ENCODE results near the gene DVL1. TPM values are rescaled to one million over a fixed set of nuclear protein-coding genes. Genes with fewer than 3 reads are reported as not detected.

DVL1 gene
- total RNA-seq, 1 experiment from 2014 or later: 91.4 TPM

DNA sequence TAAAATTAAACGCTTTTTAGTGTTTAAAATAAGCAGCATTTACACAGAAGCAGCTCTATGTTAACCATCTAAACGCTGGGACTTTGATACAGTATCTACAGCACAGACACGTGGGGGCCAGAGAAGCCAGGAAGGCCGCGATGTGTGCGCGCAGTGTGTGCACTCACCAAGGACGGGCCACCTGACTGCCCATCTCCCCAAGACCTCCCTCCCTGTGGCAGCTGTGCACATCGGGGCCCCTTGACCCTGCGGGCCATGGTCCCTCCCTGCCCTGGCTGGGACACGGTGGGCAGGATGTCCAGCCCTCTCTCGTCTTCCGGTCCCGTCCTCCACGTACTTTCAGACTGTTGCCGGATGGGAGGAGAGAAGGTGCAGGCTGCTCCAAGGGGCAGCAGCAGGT, 13.9 kb downstream of the DVL1 start (continued):
- TF ChIP-seq, protein P1, sequence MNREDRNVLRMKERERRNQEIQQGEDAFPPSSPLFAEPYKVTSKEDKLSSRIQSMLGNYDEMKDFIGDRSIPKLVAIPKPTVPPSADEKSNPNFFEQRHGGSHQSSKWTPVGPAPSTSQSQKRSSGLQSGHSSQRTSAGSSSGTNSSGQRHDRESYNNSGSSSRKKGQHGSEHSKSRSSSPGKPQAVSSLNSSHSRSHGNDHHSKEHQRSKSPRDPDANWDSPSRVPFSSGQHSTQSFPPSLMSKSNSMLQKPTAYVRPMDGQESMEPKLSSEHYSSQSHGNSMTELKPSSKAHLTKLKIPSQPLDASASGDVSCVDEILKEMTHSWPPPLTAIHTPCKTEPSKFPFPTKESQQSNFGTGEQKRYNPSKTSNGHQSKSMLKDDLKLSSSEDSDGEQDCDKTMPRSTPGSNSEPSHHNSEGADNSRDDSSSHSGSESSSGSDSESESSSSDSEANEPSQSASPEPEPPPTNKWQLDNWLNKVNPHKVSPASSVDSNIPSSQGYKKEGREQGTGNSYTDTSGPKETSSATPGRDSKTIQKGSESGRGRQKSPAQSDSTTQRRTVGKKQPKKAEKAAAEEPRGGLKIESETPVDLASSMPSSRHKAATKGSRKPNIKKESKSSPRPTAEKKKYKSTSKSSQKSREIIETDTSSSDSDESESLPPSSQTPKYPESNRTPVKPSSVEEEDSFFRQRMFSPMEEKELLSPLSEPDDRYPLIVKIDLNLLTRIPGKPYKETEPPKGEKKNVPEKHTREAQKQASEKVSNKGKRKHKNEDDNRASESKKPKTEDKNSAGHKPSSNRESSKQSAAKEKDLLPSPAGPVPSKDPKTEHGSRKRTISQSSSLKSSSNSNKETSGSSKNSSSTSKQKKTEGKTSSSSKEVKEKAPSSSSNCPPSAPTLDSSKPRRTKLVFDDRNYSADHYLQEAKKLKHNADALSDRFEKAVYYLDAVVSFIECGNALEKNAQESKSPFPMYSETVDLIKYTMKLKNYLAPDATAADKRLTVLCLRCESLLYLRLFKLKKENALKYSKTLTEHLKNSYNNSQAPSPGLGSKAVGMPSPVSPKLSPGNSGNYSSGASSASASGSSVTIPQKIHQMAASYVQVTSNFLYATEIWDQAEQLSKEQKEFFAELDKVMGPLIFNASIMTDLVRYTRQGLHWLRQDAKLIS (CRISPR knock-in tag; IDR thresholded peaks at IDR 0.05; ENCODE audit: borderline replicate concordance): no peak
- TF ChIP-seq, protein P2, sequence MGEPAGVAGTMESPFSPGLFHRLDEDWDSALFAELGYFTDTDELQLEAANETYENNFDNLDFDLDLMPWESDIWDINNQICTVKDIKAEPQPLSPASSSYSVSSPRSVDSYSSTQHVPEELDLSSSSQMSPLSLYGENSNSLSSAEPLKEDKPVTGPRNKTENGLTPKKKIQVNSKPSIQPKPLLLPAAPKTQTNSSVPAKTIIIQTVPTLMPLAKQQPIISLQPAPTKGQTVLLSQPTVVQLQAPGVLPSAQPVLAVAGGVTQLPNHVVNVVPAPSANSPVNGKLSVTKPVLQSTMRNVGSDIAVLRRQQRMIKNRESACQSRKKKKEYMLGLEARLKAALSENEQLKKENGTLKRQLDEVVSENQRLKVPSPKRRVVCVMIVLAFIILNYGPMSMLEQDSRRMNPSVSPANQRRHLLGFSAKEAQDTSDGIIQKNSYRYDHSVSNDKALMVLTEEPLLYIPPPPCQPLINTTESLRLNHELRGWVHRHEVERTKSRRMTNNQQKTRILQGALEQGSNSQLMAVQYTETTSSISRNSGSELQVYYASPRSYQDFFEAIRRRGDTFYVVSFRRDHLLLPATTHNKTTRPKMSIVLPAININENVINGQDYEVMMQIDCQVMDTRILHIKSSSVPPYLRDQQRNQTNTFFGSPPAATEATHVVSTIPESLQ (CRISPR knock-in tag; IDR thresholded peaks at IDR 0.05): no peak
- TF ChIP-seq NFE2L1 (CRISPR knock-in tag; IDR thresholded peaks at IDR 0.05) (no peak), PRRX2 (CRISPR knock-in tag; IDR thresholded peaks at IDR 0.05) (no peak), ZBTB21 (CRISPR knock-in tag; IDR thresholded peaks at IDR 0.05; ENCODE audit: borderline replicate concordance) (no peak), ZNF423 (CRISPR knock-in tag; IDR thresholded peaks at IDR 0.05) (no peak), ZNF121 (CRISPR knock-in tag; IDR thresholded peaks at IDR 0.05) (no peak), NR1H2 (CRISPR knock-in tag; IDR thresholded peaks at IDR 0.05) (no peak), ETV6 (CRISPR knock-in tag; IDR thresholded peaks at IDR 0.05) (no peak), ZNF671 (CRISPR knock-in tag; IDR thresholded peaks at IDR 0.05) (no peak), NR2C2 (CRISPR knock-in tag; IDR thresholded peaks at IDR 0.05) (no peak), HMGA2 (CRISPR knock-in tag; IDR thresholded peaks at IDR 0.05) (no peak)

DNA sequence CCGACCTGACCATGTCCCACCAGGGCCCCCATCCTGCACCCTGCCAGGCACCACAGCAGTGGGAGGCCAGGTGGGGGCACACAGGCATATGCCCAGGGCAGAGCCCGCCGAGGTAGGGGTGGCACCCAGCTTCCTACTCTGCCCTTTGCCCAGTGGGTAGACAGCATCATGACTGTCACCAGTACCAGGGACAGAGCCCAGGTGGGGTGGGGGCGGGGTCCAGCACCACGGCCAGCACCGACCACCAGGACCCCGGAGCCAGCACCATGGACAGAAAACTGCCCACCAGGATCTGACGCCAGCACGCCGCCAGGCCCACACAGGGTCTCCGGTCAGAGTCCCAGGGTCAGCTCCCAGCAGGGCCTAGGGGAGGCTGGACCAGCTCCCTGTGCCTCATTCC, 14.4 kb downstream of the DVL1 start:
- DNase-seq (ENCODE audit: low spot score): peak; percentile 83
- no peak overlapping the region for H3K27ac Mint-ChIP-seq
- H3K27me3 Mint-ChIP-seq (ENCODE audit: low read depth): no peaks in the 10 kb centered on the region
- POLR2A ChIA-PET: no interaction called here
- CTCF ChIA-PET: interaction anchor here (1.3 kb wide), 1 partner anchor 43 kb away, joined by 6 read pairs; no protein-coding TSS in a partner anchor
- peak; percentile 44 for ATAC-seq
- H3K4me3 Mint-ChIP-seq: no peak overlapping the region
- H3K9me3 Mint-ChIP-seq: peaks cover 2% of the 10 kb centered on the region
- peaks cover 3% of the 10 kb centered on the region for H3K36me3 Mint-ChIP-seq
- H3K4me1 Mint-ChIP-seq: no peaks in the 10 kb centered on the region
- TF ChIP-seq TEAD4 (CRISPR knock-in tag; IDR thresholded peaks at IDR 0.05) (peak; percentile 100), ZNF416 (CRISPR knock-in tag; IDR thresholded peaks at IDR 0.05) (no peak), FOXK1 (CRISPR knock-in tag; IDR thresholded peaks at IDR 0.05) (peak; percentile 99), NR3C1 (CRISPR knock-in tag; conservative IDR thresholded peaks at IDR 0.05; ENCODE audit: low read depth) (peak; percentile 100), SOX15 (CRISPR knock-in tag; IDR thresholded peaks at IDR 0.05) (no peak), NFE2L1 (CRISPR knock-in tag; IDR thresholded peaks at IDR 0.05) (peak; percentile 99), CBFB (CRISPR knock-in tag; IDR thresholded peaks at IDR 0.05; ENCODE audit: low read depth) (peak; percentile 100), CREM (CRISPR knock-in tag; IDR thresholded peaks at IDR 0.05) (peak; percentile 98), NFATC4 (CRISPR knock-in tag; IDR thresholded peaks at IDR 0.05) (peak; percentile 45; the same call in 1 of the 2 replicates), KAT7 (CRISPR knock-in tag; IDR thresholded peaks at IDR 0.05; ENCODE audit: borderline replicate concordance) (peak; percentile 100)
- TF ChIP-seq, protein P3, sequence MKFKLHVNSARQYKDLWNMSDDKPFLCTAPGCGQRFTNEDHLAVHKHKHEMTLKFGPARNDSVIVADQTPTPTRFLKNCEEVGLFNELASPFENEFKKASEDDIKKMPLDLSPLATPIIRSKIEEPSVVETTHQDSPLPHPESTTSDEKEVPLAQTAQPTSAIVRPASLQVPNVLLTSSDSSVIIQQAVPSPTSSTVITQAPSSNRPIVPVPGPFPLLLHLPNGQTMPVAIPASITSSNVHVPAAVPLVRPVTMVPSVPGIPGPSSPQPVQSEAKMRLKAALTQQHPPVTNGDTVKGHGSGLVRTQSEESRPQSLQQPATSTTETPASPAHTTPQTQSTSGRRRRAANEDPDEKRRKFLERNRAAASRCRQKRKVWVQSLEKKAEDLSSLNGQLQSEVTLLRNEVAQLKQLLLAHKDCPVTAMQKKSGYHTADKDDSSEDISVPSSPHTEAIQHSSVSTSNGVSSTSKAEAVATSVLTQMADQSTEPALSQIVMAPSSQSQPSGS (CRISPR knock-in tag; IDR thresholded peaks at IDR 0.05; ENCODE audit: borderline replicate concordance, low read depth): peak; percentile 98
- TF ChIP-seq, protein P4, sequence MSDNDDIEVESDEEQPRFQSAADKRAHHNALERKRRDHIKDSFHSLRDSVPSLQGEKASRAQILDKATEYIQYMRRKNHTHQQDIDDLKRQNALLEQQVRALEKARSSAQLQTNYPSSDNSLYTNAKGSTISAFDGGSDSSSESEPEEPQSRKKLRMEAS (CRISPR knock-in tag; IDR thresholded peaks at IDR 0.05): peak; percentile 98
- TF ChIP-seq, protein P5, sequence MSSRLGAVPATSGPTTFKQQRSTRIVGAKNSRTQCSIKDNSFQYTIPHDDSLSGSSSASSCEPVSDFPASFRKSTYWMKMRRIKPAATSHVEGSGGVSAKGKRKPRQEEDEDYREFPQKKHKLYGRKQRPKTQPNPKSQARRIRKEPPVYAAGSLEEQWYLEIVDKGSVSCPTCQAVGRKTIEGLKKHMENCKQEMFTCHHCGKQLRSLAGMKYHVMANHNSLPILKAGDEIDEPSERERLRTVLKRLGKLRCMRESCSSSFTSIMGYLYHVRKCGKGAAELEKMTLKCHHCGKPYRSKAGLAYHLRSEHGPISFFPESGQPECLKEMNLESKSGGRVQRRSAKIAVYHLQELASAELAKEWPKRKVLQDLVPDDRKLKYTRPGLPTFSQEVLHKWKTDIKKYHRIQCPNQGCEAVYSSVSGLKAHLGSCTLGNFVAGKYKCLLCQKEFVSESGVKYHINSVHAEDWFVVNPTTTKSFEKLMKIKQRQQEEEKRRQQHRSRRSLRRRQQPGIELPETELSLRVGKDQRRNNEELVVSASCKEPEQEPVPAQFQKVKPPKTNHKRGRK (CRISPR knock-in tag; IDR thresholded peaks at IDR 0.05; ENCODE audit: borderline replicate concordance): peak; percentile 97
- TF ChIP-seq, protein P6, sequence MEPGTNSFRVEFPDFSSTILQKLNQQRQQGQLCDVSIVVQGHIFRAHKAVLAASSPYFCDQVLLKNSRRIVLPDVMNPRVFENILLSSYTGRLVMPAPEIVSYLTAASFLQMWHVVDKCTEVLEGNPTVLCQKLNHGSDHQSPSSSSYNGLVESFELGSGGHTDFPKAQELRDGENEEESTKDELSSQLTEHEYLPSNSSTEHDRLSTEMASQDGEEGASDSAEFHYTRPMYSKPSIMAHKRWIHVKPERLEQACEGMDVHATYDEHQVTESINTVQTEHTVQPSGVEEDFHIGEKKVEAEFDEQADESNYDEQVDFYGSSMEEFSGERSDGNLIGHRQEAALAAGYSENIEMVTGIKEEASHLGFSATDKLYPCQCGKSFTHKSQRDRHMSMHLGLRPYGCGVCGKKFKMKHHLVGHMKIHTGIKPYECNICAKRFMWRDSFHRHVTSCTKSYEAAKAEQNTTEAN (CRISPR knock-in tag; IDR thresholded peaks at IDR 0.05): peak; percentile 99
- TF ChIP-seq, protein P7, sequence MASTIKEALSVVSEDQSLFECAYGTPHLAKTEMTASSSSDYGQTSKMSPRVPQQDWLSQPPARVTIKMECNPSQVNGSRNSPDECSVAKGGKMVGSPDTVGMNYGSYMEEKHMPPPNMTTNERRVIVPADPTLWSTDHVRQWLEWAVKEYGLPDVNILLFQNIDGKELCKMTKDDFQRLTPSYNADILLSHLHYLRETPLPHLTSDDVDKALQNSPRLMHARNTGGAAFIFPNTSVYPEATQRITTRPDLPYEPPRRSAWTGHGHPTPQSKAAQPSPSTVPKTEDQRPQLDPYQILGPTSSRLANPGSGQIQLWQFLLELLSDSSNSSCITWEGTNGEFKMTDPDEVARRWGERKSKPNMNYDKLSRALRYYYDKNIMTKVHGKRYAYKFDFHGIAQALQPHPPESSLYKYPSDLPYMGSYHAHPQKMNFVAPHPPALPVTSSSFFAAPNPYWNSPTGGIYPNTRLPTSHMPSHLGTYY (CRISPR knock-in tag; IDR thresholded peaks at IDR 0.05): peak; percentile 88; the same call in 1 of the 2 replicates

Measured in WTC11 (cell line).